Activated naive CD8-positive, alpha-beta T cell treated with anti-CD3 and anti-CD28 coated beads, Interleukin-2, amount 10 ng/mL, durations not matched to agents 7 days and 5 days (primary cell): ENCODE results near the gene GASK1A. TPM values are rescaled to one million over a fixed set of nuclear protein-coding genes. Genes with fewer than 3 reads are reported as not detected.
"Not testable (repeated sequence)": the region's sequence is repeated elsewhere in the genome, so short reads cannot be mapped to it uniquely, and the experiment has no call there.

Experiments
- ATAC-seq: fragments of 150-1000 bp; cut with Tn5 transposase; one replicate; pipeline ENCODE4 v1.10.0; 2021; ENCODE audit warnings: low read depth, moderate library complexity
- POLR2A ChIA-PET: fragments of 350-600 bp; sonication (Branson Sonifier 250); formaldehyde crosslinking; loops from one replicate; lab custom pipeline; 2021; ENCODE audit warnings: antibody characterized with exemption; lab: Charles Lee
- DNase-seq: peaks from one replicate; pipeline ENCODE4 v3.0.0; 2021
- H3K27ac Mint-ChIP-seq: one replicate; pipeline ENCODE4 v1.8.0; 2022; ENCODE audit warnings: mild to moderate bottlenecking, mixed read lengths
- H3K27me3 Mint-ChIP-seq: one replicate; pipeline ENCODE4 v1.8.0; 2022; ENCODE audit warnings: mild to moderate bottlenecking, moderate library complexity, mixed read lengths
- H3K36me3 Mint-ChIP-seq: one replicate; pipeline ENCODE4 v1.8.0; 2021; ENCODE audit warnings: mild to moderate bottlenecking, mixed read lengths
- H3K4me1 Mint-ChIP-seq: one replicate; pipeline ENCODE4 v1.8.0; 2021; ENCODE audit warnings: mixed read lengths
- H3K4me3 Mint-ChIP-seq: one replicate; pipeline ENCODE4 v1.8.0; 2022; ENCODE audit warnings: mild to moderate bottlenecking, moderate library complexity, mixed read lengths
- H3K9me3 Mint-ChIP-seq: one replicate; pipeline ENCODE4 v1.8.0; 2021; ENCODE audit warnings: mixed read lengths
- total RNA-seq, 2 experiments: library from RNA; stranded (reverse); gene quantifications; one replicate each; pipeline ENCODE4 v1.2.3, GENCODE V29; 2021

GASK1A gene
- total RNA-seq, 2 experiments from 2014 or later: not detected

GRCh38 chr3:43054754-43055153 is 75.6 kb downstream of the GASK1A start:
- Mint-ChIP-seq H3K9me3 (peaks cover 18% of the 10 kb centered on the region), H3K4me3 (no peak overlapping the region), H3K36me3 (no peaks in the 10 kb centered on the region), H3K27me3 (peaks cover 8% of the 10 kb centered on the region), H3K27ac (no peak overlapping the region), H3K4me1 (no peaks in the 10 kb centered on the region)
- POLR2A ChIA-PET: no interaction called here
- DNase-seq: no peak
- no peak for ATAC-seq

GRCh38 chr3:43055393-43055792 is 76.3 kb downstream of the GASK1A start:
- H3K4me1 Mint-ChIP-seq: peaks cover 4% of the 10 kb centered on the region
- no peaks in the 10 kb centered on the region for H3K36me3 Mint-ChIP-seq
- H3K9me3 Mint-ChIP-seq: peaks cover 16% of the 10 kb centered on the region
- ATAC-seq: no peak
- H3K27me3 Mint-ChIP-seq: peaks cover 8% of the 10 kb centered on the region
- DNase-seq: no peak
- no peak overlapping the region for H3K4me3 Mint-ChIP-seq
- POLR2A ChIA-PET: no interaction called here
- no peak overlapping the region for H3K27ac Mint-ChIP-seq

- POLR2A ChIA-PET: no interaction called here
- no peak overlapping the region for H3K4me3 Mint-ChIP-seq
- DNase-seq (no peak), ATAC-seq (no peak)
- peaks cover 11% of the 10 kb centered on the region for H3K4me1 Mint-ChIP-seq
- no peaks in the 10 kb centered on the region for H3K36me3 Mint-ChIP-seq
- peaks cover 13% of the 10 kb centered on the region for H3K9me3 Mint-ChIP-seq
- H3K27me3 Mint-ChIP-seq: peaks cover 8% of the 10 kb centered on the region
- H3K27ac Mint-ChIP-seq: no peak overlapping the region
These were observed 77.0 kb downstream of the GASK1A start for GRCh38 chr3:43055806-43056770.

- Mint-ChIP-seq H3K4me3 (no peak overlapping the region), H3K36me3 (no peaks in the 10 kb centered on the region)
- POLR2A ChIA-PET: interaction anchor here (0.6 kb wide), 1 partner anchor 330 kb away, joined by 3 read pairs; no protein-coding TSS in a partner anchor
These were observed 80.3 kb downstream of the GASK1A start for GRCh38 chr3:43059456-43059855.

GRCh38 chr3:43061101-43061895 is 82.2 kb downstream of the GASK1A start:
- H3K4me1 Mint-ChIP-seq: peaks cover 11% of the 10 kb centered on the region
- no peaks in the 10 kb centered on the region for H3K36me3 Mint-ChIP-seq
- peaks cover 6% of the 10 kb centered on the region for H3K27me3 Mint-ChIP-seq
- H3K27ac Mint-ChIP-seq: no peak overlapping the region
- no peak overlapping the region for H3K4me3 Mint-ChIP-seq
- ATAC-seq (no peak), DNase-seq (no peak)
- H3K9me3 Mint-ChIP-seq: peaks cover 2% of the 10 kb centered on the region
- POLR2A ChIA-PET: no interaction called here

More at GRCh38 chr3:43059456-43059855, 80.3 kb downstream of the GASK1A start:
- ATAC-seq (no peak), DNase-seq (no peak)
- peaks cover 2% of the 10 kb centered on the region for H3K9me3 Mint-ChIP-seq
- H3K27me3 Mint-ChIP-seq: peaks cover 6% of the 10 kb centered on the region
- H3K4me1 Mint-ChIP-seq: peaks cover 11% of the 10 kb centered on the region
- H3K27ac Mint-ChIP-seq: no peak overlapping the region

- peaks cover 2% of the 10 kb centered on the region for H3K9me3 Mint-ChIP-seq
- POLR2A ChIA-PET: no interaction called here
These were observed 83.0 kb downstream of the GASK1A start for GRCh38 chr3:43062040-43062563.

GRCh38 chr3:43062564-43063040 is 83.5 kb downstream of the GASK1A start:
- peaks cover 6% of the 10 kb centered on the region for H3K27me3 Mint-ChIP-seq
- H3K9me3 Mint-ChIP-seq: peaks cover 2% of the 10 kb centered on the region
- ATAC-seq: no peak
- DNase-seq: no peak
- H3K4me3 Mint-ChIP-seq: no peak overlapping the region
- POLR2A ChIA-PET: no interaction called here
- H3K36me3 Mint-ChIP-seq: no peaks in the 10 kb centered on the region
- H3K27ac Mint-ChIP-seq: no peak overlapping the region
- peaks cover 11% of the 10 kb centered on the region for H3K4me1 Mint-ChIP-seq

More at GRCh38 chr3:43062040-43062563, 83.0 kb downstream of the GASK1A start:
- Mint-ChIP-seq H3K27ac (no peak overlapping the region), H3K27me3 (peaks cover 6% of the 10 kb centered on the region), H3K4me1 (peaks cover 11% of the 10 kb centered on the region), H3K36me3 (no peaks in the 10 kb centered on the region), H3K4me3 (no peak overlapping the region)
- ATAC-seq (no peak), DNase-seq (no peak)

- DNase-seq: no peak
- ATAC-seq: no peak
- Mint-ChIP-seq H3K4me3 (no peak overlapping the region), H3K27ac (no peak overlapping the region), H3K4me1 (peaks cover 11% of the 10 kb centered on the region), H3K9me3 (peaks cover 2% of the 10 kb centered on the region), H3K27me3 (peaks cover 5% of the 10 kb centered on the region), H3K36me3 (no peaks in the 10 kb centered on the region)
- POLR2A ChIA-PET: no interaction called here
These were observed 84.0 kb downstream of the GASK1A start for GRCh38 chr3:43063114-43063513.

GRCh38 chr3:43070670-43071069 is 91.6 kb downstream of the GASK1A start:
- H3K9me3 Mint-ChIP-seq, H3K4me3 Mint-ChIP-seq, H3K27me3 Mint-ChIP-seq, POLR2A ChIA-PET, DNase-seq, H3K27ac Mint-ChIP-seq, H3K36me3 Mint-ChIP-seq, H3K4me1 Mint-ChIP-seq, ATAC-seq: not testable (repeated sequence)

- Mint-ChIP-seq H3K9me3 (no peaks in the 10 kb centered on the region), H3K4me1 (no peaks in the 10 kb centered on the region), H3K27ac (no peak overlapping the region), H3K27me3 (peaks cover 3% of the 10 kb centered on the region), H3K36me3 (no peaks in the 10 kb centered on the region), H3K4me3 (no peak overlapping the region)
- POLR2A ChIA-PET: no interaction called here
- ATAC-seq (no peak), DNase-seq (no peak)
These were observed 92.3 kb downstream of the GASK1A start for GRCh38 chr3:43071313-43071893.

- H3K27me3 Mint-ChIP-seq: peaks cover 3% of the 10 kb centered on the region
- no peak overlapping the region for H3K4me3 Mint-ChIP-seq
- H3K27ac Mint-ChIP-seq: no peak overlapping the region
- ATAC-seq (no peak), DNase-seq (no peak)
- H3K36me3 Mint-ChIP-seq: peaks cover 2% of the 10 kb centered on the region
- POLR2A ChIA-PET: no interaction called here
- no peaks in the 10 kb centered on the region for H3K9me3 Mint-ChIP-seq
- no peaks in the 10 kb centered on the region for H3K4me1 Mint-ChIP-seq
These were observed 93.2 kb downstream of the GASK1A start for GRCh38 chr3:43072361-43072760.

GRCh38 chr3:43073116-43073835 is 94.2 kb downstream of the GASK1A start:
- Mint-ChIP-seq H3K27me3 (peaks cover 3% of the 10 kb centered on the region), H3K9me3 (no peaks in the 10 kb centered on the region), H3K36me3 (peaks cover 3% of the 10 kb centered on the region), H3K4me1 (no peaks in the 10 kb centered on the region), H3K27ac (no peak overlapping the region), H3K4me3 (no peak overlapping the region)
- ATAC-seq (no peak), DNase-seq (no peak)
- POLR2A ChIA-PET: interaction anchor here (0.5 kb wide), 1 partner anchor 949 kb away, joined by 3 read pairs; no protein-coding TSS in a partner anchor
